Motor neuron (in vitro differentiated cells): ENCODE measurements around the gene FRMD1. TPM values are rescaled to one million over a fixed set of nuclear protein-coding genes. Genes with fewer than 3 reads are reported as not detected.

Source experiments
- ATAC-seq, 8 experiments: fragments of 200-7000 bp; cut with Tn5 transposase; replicated peaks in 6 of 8; 2 replicates each; pipeline ENCODE4 v1.8.0; 2021; ENCODE audit warnings: mild to moderate bottlenecking in 8 of 8, moderate library complexity in 8 of 8
- H3K27ac ChIP-seq, 2 donors: fragments of 250-450 bp; sonication (Bioruptor Pico); 2 replicates each; pipeline ENCODE4 v1.9.0; 2021; ENCODE audit warnings: antibody characterized with exemption in 2 of 2, mild to moderate bottlenecking in 2 of 2, moderate library complexity in 1 of 2
- H3K4me1 ChIP-seq, 2 donors: fragments of 250-450 bp; sonication (Bioruptor Pico); replicated peaks in 1 of 2; 2 replicates each; pipeline ENCODE4 v1.6.1; 2021; ENCODE audit warnings: antibody characterized with exemption in 2 of 2, mild to moderate bottlenecking in 2 of 2, moderate library complexity in 1 of 2
- H3K4me3 ChIP-seq, 5 donors: fragments of 250-450 bp; sonication (Bioruptor Pico); 2 replicates each; pipeline ENCODE4 v1.9.0; 2021; ENCODE audit warnings: antibody characterized with exemption in 5 of 5, mild to moderate bottlenecking in 5 of 5, moderate library complexity in 4 of 5
- WGBS, 10 experiments: fragments of 450-650 bp; shearing (Covaris generic); methylation state at CpG; one replicate each; pipeline ENCODE4 v1.0.0; 2022; 5-methylcytosine and 5-hydroxymethylcytosine counted together
- in situ Hi-C, 9 experiments: fragments of 400-800 bp; cut with MboI; loops; one replicate each; pipeline ENCODE4 v1.15.0; 2021; ENCODE audit warnings: low sequenced_read_pairs in 9 of 9, low pct_unique_long_range_greater_than_20kb in 2 of 9; ENCODE audit not compliant: unreplicated experiment in 9 of 9
- total RNA-seq, 8 experiments: library from RNA; unstranded; fragments of 300-600 nt; gene quantifications; 2 replicates each; pipeline versions ENCODE4 v1.2.3 to v1.2.4, GENCODE V29; 2022

Gene FRMD1
- total RNA-seq, 8 experiments from 2014 or later: 0.11 to 1.0 (median 0.18) TPM; not detected in 1

- WGBS, 10 experiments: 50 to 87% (median 80%) methylated on average over 1 to 9 of the region's 22 CpGs; no CpG with 5 or more reads in 5 of the 10 experiments
- H3K4me1 ChIP-seq: peaks cover 0 to 10% of the 10 kb centered on the region in 2 donors
- H3K4me3 ChIP-seq: no peak overlapping the region
- in situ Hi-C loops: no loop called here
- ATAC-seq: no peak
- no peak overlapping the region for H3K27ac ChIP-seq
These were observed 18.8 kb upstream of the FRMD1 start for GRCh38 chr6:168097621-168098430.

GRCh38 chr6:168097221-168097620 is 18.2 kb upstream of the FRMD1 start:
- no peak overlapping the region for H3K27ac ChIP-seq
- in situ Hi-C loops: no loop called here
- no peak overlapping the region for H3K4me3 ChIP-seq
- WGBS, 10 experiments: 100% methylated on average over 2 of the region's 10 CpGs; no CpG with 5 or more reads in 9 of the 10 experiments
- peaks cover 0 to 12% of the 10 kb centered on the region in 2 donors for H3K4me1 ChIP-seq
- no peak for ATAC-seq

DNA sequence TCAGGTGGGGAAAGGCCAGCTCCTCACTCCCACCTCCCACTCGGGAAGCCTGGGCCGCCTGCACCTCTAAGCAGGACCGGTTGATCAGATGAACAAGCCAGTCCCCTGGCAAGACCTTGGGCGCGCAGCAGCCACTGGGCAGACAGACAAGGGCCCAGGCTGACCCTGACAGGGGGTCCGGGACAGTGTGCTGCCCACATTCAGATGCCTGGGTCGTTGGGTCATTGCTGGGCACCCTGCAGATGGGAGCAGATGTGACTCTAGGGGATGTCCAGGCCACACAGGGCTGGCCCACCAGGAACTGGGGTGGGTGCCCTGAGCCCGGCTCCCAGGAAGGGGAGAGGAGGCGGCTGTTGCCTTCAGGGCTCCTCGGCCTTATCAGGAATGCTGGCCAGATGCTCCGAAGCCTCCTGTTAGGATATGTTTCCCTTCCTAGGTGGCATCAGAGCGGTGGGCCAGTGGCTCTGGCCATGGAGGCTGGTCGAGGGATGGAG is 17.3 kb upstream of the FRMD1 start:
- peaks cover 0 to 12% of the 10 kb centered on the region in 2 donors for H3K4me1 ChIP-seq
- no peak overlapping the region for H3K4me3 ChIP-seq
- in situ Hi-C loops: no loop called here
- no peak for ATAC-seq
- WGBS, 10 experiments: 20 to 100% (median 100%) methylated on average over 1 to 8 of the region's 13 CpGs; no CpG with 5 or more reads in 5 of the 10 experiments
- no peak overlapping the region for H3K27ac ChIP-seq

- in situ Hi-C loops: no loop called here
These were observed 16.8 kb upstream of the FRMD1 start for GRCh38 chr6:168095716-168096250.

DNA sequence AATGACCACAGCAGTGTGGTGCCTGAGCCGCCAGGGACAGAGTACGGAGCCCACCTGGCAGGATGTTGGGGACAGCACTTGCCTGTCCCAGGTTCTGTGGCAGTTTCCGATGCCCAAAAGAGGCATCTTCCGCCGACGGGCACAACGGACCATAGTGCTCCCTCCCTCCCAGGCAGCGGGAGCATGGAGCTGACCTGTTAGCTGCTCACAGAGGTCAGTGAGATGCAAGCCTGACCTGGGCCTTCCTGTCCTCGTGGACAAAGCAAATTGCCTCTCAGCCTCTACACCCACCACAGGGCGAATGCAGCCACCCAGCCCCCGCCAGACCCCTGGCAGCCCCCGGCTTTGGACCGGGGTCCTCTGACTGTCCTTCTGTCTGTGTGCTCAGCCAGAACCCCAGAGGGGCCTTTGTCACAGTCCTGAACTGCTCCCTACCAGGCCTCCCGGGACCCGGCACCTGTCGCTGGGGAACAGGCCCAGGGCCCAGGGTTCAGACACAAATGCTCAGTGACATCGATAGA is 16.2 kb upstream of the FRMD1 start:
- ATAC-seq: no peak
- Histone ChIP-seq H3K4me1 (peaks cover 0 to 12% of the 10 kb centered on the region in 2 donors), H3K4me3 (no peak overlapping the region), H3K27ac (no peak overlapping the region)
- 80 to 100% (median 83%) methylated on average over 1 to 7 of the region's 17 CpGs; no CpG with 5 or more reads in 5 of the 10 experiments for WGBS, 10 experiments
- in situ Hi-C loops: no loop called here

More at GRCh38 chr6:168095716-168096250, 16.8 kb upstream of the FRMD1 start:
- Histone ChIP-seq H3K27ac (no peak overlapping the region), H3K4me1 (peaks cover 0 to 12% of the 10 kb centered on the region in 2 donors), H3K4me3 (no peak overlapping the region)
- no peak for ATAC-seq
- 70 to 95% (median 84%) methylated on average over 3 to 8 of the region's 14 CpGs; no CpG with 5 or more reads in 3 of the 10 experiments for WGBS, 10 experiments

GRCh38 chr6:168093634-168094033 is 14.6 kb upstream of the FRMD1 start:
- Histone ChIP-seq H3K4me1 (peaks cover 2 to 17% of the 10 kb centered on the region in 2 donors), H3K27ac (no peak overlapping the region), H3K4me3 (no peak overlapping the region)
- no peak for ATAC-seq
- WGBS, 10 experiments: 63 to 100% (median 80%) methylated on average over 1 to 6 of the region's 11 CpGs; no CpG with 5 or more reads in 1 of the 10 experiments
- in situ Hi-C loops: no loop called here

DNA sequence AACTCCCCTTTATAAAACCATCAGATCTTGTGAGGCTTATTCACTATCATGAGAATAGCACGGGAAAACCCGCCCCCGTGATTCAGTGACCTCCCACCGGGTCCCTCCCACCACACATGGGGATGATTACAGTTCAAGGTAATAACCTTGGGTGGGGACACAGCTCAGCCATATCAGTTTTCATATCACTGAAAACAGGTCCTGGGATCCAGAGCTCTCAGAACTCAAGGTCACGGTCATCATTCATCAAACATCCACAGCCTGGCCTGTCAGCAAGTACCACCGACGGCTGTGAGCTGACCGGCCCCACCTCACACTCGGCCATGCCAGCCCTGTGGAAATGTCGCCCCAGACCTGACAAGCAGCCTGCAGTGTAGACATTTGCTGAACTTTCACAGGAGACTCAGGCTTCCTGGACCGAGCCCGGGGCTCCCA is 14.1 kb upstream of the FRMD1 start:
- peak in 3 of 8 experiments; percentile 9 to 32 (median 30) for ATAC-seq

DNA sequence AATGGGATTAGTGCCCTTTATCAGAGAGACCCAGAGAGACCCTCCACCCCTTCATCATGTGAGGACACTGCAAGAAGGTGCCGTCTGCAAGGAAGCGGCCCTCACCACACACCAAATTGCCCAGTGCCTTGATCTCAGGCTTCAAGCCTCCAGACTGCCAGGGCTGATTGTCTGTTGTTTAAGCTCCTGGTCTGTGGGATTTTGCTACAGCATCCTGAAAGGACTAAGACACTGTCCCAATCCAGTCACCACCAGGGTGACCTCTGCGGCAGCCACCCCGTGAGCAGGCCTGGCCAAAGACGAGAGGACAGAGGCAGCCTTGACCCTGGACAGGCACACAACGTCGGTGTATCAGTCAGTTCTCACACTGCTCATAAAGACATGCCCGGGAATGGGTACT is 13.5 kb upstream of the FRMD1 start:
- in situ Hi-C loops: no loop called here
- no peak overlapping the region for H3K27ac ChIP-seq
- no peak for ATAC-seq
- no peak overlapping the region for H3K4me3 ChIP-seq
- WGBS, 10 experiments: 57 to 100% (median 93%) methylated on average over 1 to 5 of the region's 8 CpGs; no CpG with 5 or more reads in 2 of the 10 experiments
- peaks cover 13 to 28% of the 10 kb centered on the region in 2 donors for H3K4me1 ChIP-seq

More for the DNA sequence above, 14.1 kb upstream of the FRMD1 start:
- Histone ChIP-seq H3K4me1 (peaks cover 8 to 23% of the 10 kb centered on the region in 2 donors), H3K27ac (no peak overlapping the region), H3K4me3 (no peak overlapping the region)
- WGBS, 10 experiments: 28 to 80% (median 73%) methylated on average over 1 to 10 of the region's 12 CpGs; no CpG with 5 or more reads in 4 of the 10 experiments
- in situ Hi-C loops: no loop called here

- H3K4me3 ChIP-seq: no peak overlapping the region
- WGBS, 10 experiments: 56 to 100% (median 90%) methylated on average over 2 to 10 of the region's 28 CpGs; no CpG with 5 or more reads in 5 of the 10 experiments
- in situ Hi-C loops: no loop called here
- H3K27ac ChIP-seq: no peak overlapping the region
- H3K4me1 ChIP-seq: peaks cover 15 to 30% of the 10 kb centered on the region in 2 donors
- no peak for ATAC-seq
These were observed 12.6 kb upstream of the FRMD1 start for GRCh38 chr6:168091381-168092264.

- 50 to 100% (median 82%) methylated on average over 1 to 11 of the region's 17 CpGs; no CpG with 5 or more reads in 4 of the 10 experiments for WGBS, 10 experiments
- Histone ChIP-seq H3K27ac (no peak overlapping the region), H3K4me3 (no peak overlapping the region), H3K4me1 (peaks cover 15 to 30% of the 10 kb centered on the region in 2 donors)
- no peak for ATAC-seq
- in situ Hi-C loops: no loop called here
These were observed 11.7 kb upstream of the FRMD1 start for GRCh38 chr6:168090706-168091105.

DNA sequence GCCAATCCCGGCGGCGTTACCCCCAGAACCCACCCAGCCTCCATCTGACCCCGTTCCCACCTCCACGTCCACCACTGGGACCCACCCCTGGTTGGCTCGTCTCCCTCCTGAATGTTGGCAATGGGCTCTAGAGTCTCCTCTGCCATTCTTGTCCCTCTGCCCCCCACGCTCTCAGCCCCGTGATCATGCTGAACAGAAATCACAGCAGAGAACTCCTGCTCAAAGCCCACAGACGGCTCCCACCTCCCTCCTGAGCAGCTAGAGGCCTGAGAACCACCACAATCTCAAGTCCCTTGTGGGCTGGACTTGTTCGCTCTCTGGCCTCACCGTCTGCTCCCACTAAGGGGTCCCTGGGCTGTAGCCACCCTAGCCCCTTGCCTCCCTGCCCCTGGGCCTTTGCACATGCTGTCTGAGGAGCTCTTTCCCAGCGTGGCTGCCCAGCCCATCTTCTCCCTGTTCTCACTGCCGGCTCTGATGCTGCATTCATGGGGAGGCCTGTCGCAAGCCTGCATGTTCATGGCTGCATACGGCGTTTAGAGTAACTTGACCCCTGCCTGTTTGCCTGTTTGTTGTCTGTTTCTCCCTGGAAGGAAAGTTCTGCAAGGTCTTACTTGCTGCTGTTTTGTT is 11.2 kb upstream of the FRMD1 start:
- in situ Hi-C loops: no loop called here
- ATAC-seq: no peak
- H3K4me1 ChIP-seq: peaks cover 15 to 30% of the 10 kb centered on the region in 2 donors
- H3K4me3 ChIP-seq: no peak overlapping the region
- WGBS, 10 experiments: 50 to 80% (median 64%) methylated on average over 2 to 8 of the region's 16 CpGs; no CpG with 5 or more reads in 4 of the 10 experiments
- H3K27ac ChIP-seq: no peak overlapping the region
